Globus pallidus (tissue), 1 donor: ENCODE data around the gene ISOC2.

Experiments
- DNase-seq: peaks from one replicate; pipeline ENCODE4 v3.0.0-alpha.2; 2015; ENCODE audit warnings: low spot score

ISOC2 gene

GRCh38 chr19:55489711-55490477, 28.5 kb upstream of the ISOC2 start:
- no peak for DNase-seq

GRCh38 chr19:55488986-55489710, 27.7 kb upstream of the ISOC2 start:
- DNase-seq: no peak

- DNase-seq: no peak
Observed at GRCh38 chr19:55487924-55488687, 26.7 kb upstream of the ISOC2 start, which contains the start of gene SSC5D. Gene SSC5D, plus strand, starts transcription at chr19:55488436. Its CDS starts 154 bp downstream, at chr19:55488590.

GRCh38 chr19:55486971-55487923, 25.8 kb upstream of the ISOC2 start:
- no peak for DNase-seq

- DNase-seq: no peak
Observed at GRCh38 chr19:55486043-55486970, 24.9 kb upstream of the ISOC2 start.

GRCh38 chr19:55485439-55486011, 24.1 kb upstream of the ISOC2 start:
- no peak for DNase-seq

GRCh38 chr19:55484593-55485438, 23.4 kb upstream of the ISOC2 start, which contains the start of gene NAT14:
Gene NAT14, plus strand, starts transcription at chr19:55485188. Its CDS starts 521 bp downstream, at chr19:55485709.
- no peak for DNase-seq

- no peak for DNase-seq
Observed at GRCh38 chr19:55483706-55484592, 22.5 kb upstream of the ISOC2 start.

- DNase-seq: no peak
Observed at GRCh38 chr19:55482967-55483705, 21.7 kb upstream of the ISOC2 start.

- DNase-seq: no peak
Observed at GRCh38 chr19:55482156-55482961, 20.9 kb upstream of the ISOC2 start.

GRCh38 chr19:55481794-55482155, 20.3 kb upstream of the ISOC2 start:
- no peak for DNase-seq

- no peak for DNase-seq
Observed at GRCh38 chr19:55481148-55481793, 19.8 kb upstream of the ISOC2 start.

- DNase-seq: no peak
Observed at GRCh38 chr19:55479451-55480230, 18.2 kb upstream of the ISOC2 start.

GRCh38 chr19:55479045-55479444, 17.6 kb upstream of the ISOC2 start:
- no peak for DNase-seq

GRCh38 chr19:55478364-55478763, 16.9 kb upstream of the ISOC2 start:
- DNase-seq: no peak
